WTC11 (cell line): ENCODE results near the gene FAM217B.

Source experiments
- CTCF ChIP-seq: fragments of 200-600 bp; IDR thresholded peaks from 2 replicates; pipeline ENCODE4 v1.8.0; 2022; ENCODE audit warnings: antibody characterized with exemption
- E2F4 ChIP-seq: sonication (generic); formaldehyde crosslinking; IDR thresholded peaks from 2 replicates; pipeline ENCODE4 v1.8.1; 2022; ENCODE audit warnings: low read depth, mild to moderate bottlenecking, moderate library complexity, missing genetic modification reagents, borderline replicate concordance
- ERG ChIP-seq: fragments of 250-450 bp; sonication (Bioruptor Pico); IDR thresholded peaks from 2 replicates; pipeline ENCODE4 v1.8.0; 2021; ENCODE audit warnings: mild to moderate bottlenecking
- SMAD3 ChIP-seq: sonication (generic); formaldehyde crosslinking; IDR thresholded peaks from 2 replicates; pipeline ENCODE4 v1.8.0; 2022; ENCODE audit warnings: missing genetic modification reagents, mild to moderate bottlenecking, borderline replicate concordance
- USF1 ChIP-seq: sonication (generic); formaldehyde crosslinking; IDR thresholded peaks from 2 replicates; pipeline ENCODE4 v1.8.0; 2022; ENCODE audit warnings: mild to moderate bottlenecking, missing genetic modification reagents
- USF2 ChIP-seq: sonication (generic); formaldehyde crosslinking; IDR thresholded peaks from 2 replicates; pipeline ENCODE4 v1.8.1; 2023; ENCODE audit warnings: mild to moderate bottlenecking, missing genetic modification reagents, moderate library complexity
- ZNF138 ChIP-seq: sonication (generic); formaldehyde crosslinking; conservative IDR thresholded peaks from 2 replicates; pipeline ENCODE4 v1.8.1; 2022; ENCODE audit warnings: mild to moderate bottlenecking, moderate library complexity, missing genetic modification reagents
- ZNF396 ChIP-seq: fragments of 250-450 bp; sonication (Bioruptor Pico); IDR thresholded peaks from 2 replicates; pipeline ENCODE4 v1.8.0; 2021; ENCODE audit warnings: mild to moderate bottlenecking, moderate library complexity, borderline replicate concordance
- ZNF425 ChIP-seq: fragments of 250-450 bp; sonication (Bioruptor Pico); conservative IDR thresholded peaks from 2 replicates; pipeline ENCODE4 v1.9.0; 2021; ENCODE audit warnings: mild to moderate bottlenecking

GRCh38 chr20:59961423-59961822, 21.2 kb downstream of the FAM217B start:
- TF ChIP-seq USF2 (CRISPR knock-in tag) (no peak), ZNF396 (CRISPR knock-in tag) (no peak), USF1 (CRISPR knock-in tag) (no peak), E2F4 (CRISPR knock-in tag) (no peak), CTCF (no peak), ZNF138 (no peak), SMAD3 (CRISPR knock-in tag) (no peak), ZNF425 (CRISPR knock-in tag) (no peak), ERG (CRISPR knock-in tag) (no peak)
